GM23338 (cell line): ENCODE results near the gene ITGA7. TPM values are rescaled to one million over a fixed set of nuclear protein-coding genes. Genes with fewer than 3 reads are reported as not detected.

Experiments
- ATAC-seq: fragments of 200-7000 bp; cut with Tn5 transposase; 3 replicates; pipeline ENCODE4 v1.9.1; 2020
- DNase-seq: peaks from one replicate; pipeline ENCODE4 v3.0.0-alpha.2; 2015; ENCODE audit warnings: low spot score
- H2AFZ ChIP-seq: fragments of 200-600 bp; sonication (generic); 2 replicates; pipeline ENCODE4 v1.8.0; 2016; ENCODE audit warnings: antibody characterized with exemption, mild to moderate bottlenecking, moderate library complexity
- H3F3A ChIP-seq: fragments of 200-600 bp; sonication (generic); replicated peaks from 2 replicates; pipeline ENCODE4 v1.8.0; 2017; ENCODE audit warnings: antibody characterized with exemption, mixed run types, low read depth
- H3K27ac ChIP-seq: fragments of 200-600 bp; sonication (generic); 2 replicates; pipeline ENCODE4 v1.6.1; 2016; ENCODE audit warnings: low read depth
- H3K27me3 ChIP-seq: fragments of 200-600 bp; sonication (generic); 2 replicates; pipeline ENCODE4 v1.8.0; 2016; ENCODE audit warnings: mild to moderate bottlenecking, mixed run types, moderate library complexity; ENCODE audit not compliant: insufficient read depth
- H3K36me3 ChIP-seq: fragments of 200-600 bp; sonication (generic); 2 replicates; pipeline ENCODE4 v1.8.0; 2016; ENCODE audit warnings: mild to moderate bottlenecking; ENCODE audit not compliant: insufficient read depth
- H3K4me1 ChIP-seq: fragments of 200-600 bp; sonication (generic); 2 replicates; pipeline ENCODE4 v1.8.0; 2016; ENCODE audit warnings: mild to moderate bottlenecking, moderate library complexity; ENCODE audit not compliant: insufficient read depth
- H3K4me2 ChIP-seq: fragments of 200-600 bp; sonication (generic); 2 replicates; pipeline ENCODE4 v1.7.1; 2017; ENCODE audit warnings: mixed run types
- H3K4me3 ChIP-seq: fragments of 200-600 bp; sonication (generic); 2 replicates; pipeline ENCODE4 v1.6.1; 2016; ENCODE audit warnings: mixed run types
- H3K79me2 ChIP-seq: fragments of 200-600 bp; sonication (generic); replicated peaks from 2 replicates; pipeline ENCODE4 v1.8.0; 2017; ENCODE audit warnings: mild to moderate bottlenecking; ENCODE audit not compliant: insufficient read depth
- H3K9me2 ChIP-seq: fragments of 200-600 bp; sonication (generic); 2 replicates; pipeline ENCODE4 v1.8.0; 2017; ENCODE audit not compliant: insufficient read depth
- H4K20me1 ChIP-seq: fragments of 200-600 bp; sonication (generic); replicated peaks from 2 replicates; pipeline ENCODE4 v1.8.0; 2017; ENCODE audit warnings: mild to moderate bottlenecking; ENCODE audit not compliant: insufficient read depth
- H3K27ac Mint-ChIP-seq: 2 replicates; pipeline ENCODE4 v1.8.0; 2020; ENCODE audit warnings: inconsistent platforms, mild to moderate bottlenecking, moderate library complexity, mixed read lengths
- H3K27me3 Mint-ChIP-seq: 3 replicates; pipeline ENCODE4 v1.8.0; 2022; ENCODE audit warnings: low read depth, mild to moderate bottlenecking, moderate library complexity, mixed read lengths, inconsistent platforms; ENCODE audit not compliant: insufficient read depth, poor library complexity
- H3K36me3 Mint-ChIP-seq: 3 replicates; pipeline ENCODE4 v1.8.0; 2021; ENCODE audit warnings: low read depth, mild to moderate bottlenecking, inconsistent platforms, moderate library complexity, mixed read lengths
- H3K4me1 Mint-ChIP-seq: 3 replicates; pipeline ENCODE4 v1.8.0; 2020; ENCODE audit warnings: mild to moderate bottlenecking, inconsistent platforms, mixed read lengths
- H3K4me3 Mint-ChIP-seq: 3 replicates; pipeline ENCODE4 v1.8.0; 2021; ENCODE audit warnings: moderate library complexity, mild to moderate bottlenecking, inconsistent platforms, mixed read lengths
- H3K9me3 Mint-ChIP-seq: 3 replicates; pipeline ENCODE4 v1.8.0; 2020; ENCODE audit warnings: moderate library complexity, mild to moderate bottlenecking, inconsistent platforms, mixed read lengths
- EZH2 ChIP-seq: fragments of 200-600 bp; sonication (generic); IDR thresholded peaks from one replicate; pipeline ENCODE4 v1.8.0; 2017; ENCODE audit warnings: antibody characterized with exemption, mild to moderate bottlenecking, low read depth; ENCODE audit not compliant: unreplicated experiment
- POLR2AphosphoS5 ChIP-seq: IDR thresholded peaks from 2 replicates; pipeline ENCODE4 v1.6.1; 2016; ENCODE audit warnings: antibody characterized with exemption, low read depth
- ZNF331 ChIP-seq: fragments of 250-450 bp; sonication (Bioruptor Pico); IDR thresholded peaks from 2 replicates; pipeline ENCODE4 v1.5.0; 2020; ENCODE audit warnings: low read depth, mild to moderate bottlenecking, moderate library complexity
- polyA plus RNA-seq: library from polyadenylated mRNA; unstranded; fragments of >200 nt; fragmentation: Nextera tagmentation; extraction: Ambion mirVana; gene quantifications from 2 replicates; pipeline ENCODE4 v1.2.1, GENCODE V29; 2016
- total RNA-seq: library from RNA; depleted of rRNA; stranded (reverse); fragments of >200 nt; shearing (Covaris generic); gene quantifications from 2 replicates; pipeline ENCODE4 v1.2.3, GENCODE V29; 2014
- TF ChIP-seq, protein P1 (sequence below): IDR thresholded peaks from one replicate; pipeline ENCODE4 v1.6.1; 2018; ENCODE audit warnings: antibody characterized with exemption; ENCODE audit not compliant: unreplicated experiment
- TF ChIP-seq, protein P2 (sequence below), 2 experiments: fragments of 200-600 bp in 1 of 2; sonication (generic) in 1 of 2; conservative IDR thresholded peaks; 2 replicates each; pipeline versions ENCODE4 v1.5.1 to v1.6.1; 2016 to 2017; ENCODE audit warnings: antibody characterized with exemption in 2 of 2, low read depth in 2 of 2, mild to moderate bottlenecking in 2 of 2, moderate library complexity in 1 of 2

The ITGA7 gene
- total and polyA plus RNA-seq, 2 experiments from 2014 or later, result 20.0 to 49.1 TPM

DNA sequence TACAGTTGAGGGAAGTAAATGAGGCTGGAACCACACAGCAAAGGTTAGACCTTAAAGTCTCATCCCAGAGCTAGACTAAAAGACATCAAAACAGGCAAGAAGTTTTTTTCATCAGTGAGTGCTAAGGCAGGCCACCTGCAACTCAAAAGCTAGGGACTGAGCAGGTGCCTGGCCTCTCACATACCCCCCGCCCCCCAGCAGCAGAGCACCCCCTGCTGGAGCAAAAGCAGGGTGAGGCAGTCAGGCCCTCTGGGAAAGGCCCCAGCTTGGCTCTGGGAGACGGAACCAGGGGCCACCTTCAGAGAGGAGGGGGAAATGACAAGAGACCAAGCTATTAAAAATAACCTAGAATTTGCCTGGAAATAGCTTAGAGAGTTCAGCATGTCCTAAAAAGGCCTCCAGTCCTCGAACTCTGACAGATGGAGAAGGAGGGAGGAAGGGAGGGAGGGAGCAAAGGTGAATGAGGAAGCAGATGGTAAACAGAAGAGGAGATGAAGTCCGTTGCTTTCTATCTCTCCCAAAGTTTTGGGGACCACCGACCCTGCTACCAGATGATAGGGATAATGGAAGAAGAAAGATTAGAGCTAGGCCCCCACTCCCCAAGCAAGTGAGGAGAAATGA is 1.8 kb downstream of the ITGA7 start:
- peak; percentile 87 for DNase-seq
- peaks cover 20% of the 10 kb centered on the region for H3K27me3 Mint-ChIP-seq

GRCh38 chr12:55704824-55705718 is 2.6 kb downstream of the ITGA7 start:
- Histone ChIP-seq H2AFZ (no peak overlapping the region), H3K36me3 (no peaks in the 10 kb centered on the region), H3F3A (peaks cover 7% of the 10 kb centered on the region; the same call in 1 of the 2 replicates), H3K27me3 (peaks cover 7% of the 10 kb centered on the region; the same call in 1 of the 2 replicates), H3K4me1 (peaks cover 26% of the 10 kb centered on the region), H3K4me2 (peak overlapping the region; percentile 41), H3K79me2 (peaks cover 28% of the 10 kb centered on the region), H3K4me3 (no peak overlapping the region), H3K9me2 (no peaks in the 10 kb centered on the region), H3K27ac (no peak overlapping the region), H4K20me1 (peaks cover 3% of the 10 kb centered on the region; the same call in 1 of the 2 replicates)
- Mint-ChIP-seq H3K9me3 (no peaks in the 10 kb centered on the region), H3K27me3 (peaks cover 20% of the 10 kb centered on the region), H3K27ac (no peak overlapping the region), H3K4me3 (peak overlapping the region; percentile 10; the same call in 1 of the 3 replicates), H3K36me3 (peaks cover 4% of the 10 kb centered on the region; the same call in 1 of the 3 replicates), H3K4me1 (peaks cover 38% of the 10 kb centered on the region)
- TF ChIP-seq EZH2 (no peak), POLR2AphosphoS5 (no peak), ZNF331 (CRISPR knock-in tag) (no peak)
- TF ChIP-seq, protein P1, sequence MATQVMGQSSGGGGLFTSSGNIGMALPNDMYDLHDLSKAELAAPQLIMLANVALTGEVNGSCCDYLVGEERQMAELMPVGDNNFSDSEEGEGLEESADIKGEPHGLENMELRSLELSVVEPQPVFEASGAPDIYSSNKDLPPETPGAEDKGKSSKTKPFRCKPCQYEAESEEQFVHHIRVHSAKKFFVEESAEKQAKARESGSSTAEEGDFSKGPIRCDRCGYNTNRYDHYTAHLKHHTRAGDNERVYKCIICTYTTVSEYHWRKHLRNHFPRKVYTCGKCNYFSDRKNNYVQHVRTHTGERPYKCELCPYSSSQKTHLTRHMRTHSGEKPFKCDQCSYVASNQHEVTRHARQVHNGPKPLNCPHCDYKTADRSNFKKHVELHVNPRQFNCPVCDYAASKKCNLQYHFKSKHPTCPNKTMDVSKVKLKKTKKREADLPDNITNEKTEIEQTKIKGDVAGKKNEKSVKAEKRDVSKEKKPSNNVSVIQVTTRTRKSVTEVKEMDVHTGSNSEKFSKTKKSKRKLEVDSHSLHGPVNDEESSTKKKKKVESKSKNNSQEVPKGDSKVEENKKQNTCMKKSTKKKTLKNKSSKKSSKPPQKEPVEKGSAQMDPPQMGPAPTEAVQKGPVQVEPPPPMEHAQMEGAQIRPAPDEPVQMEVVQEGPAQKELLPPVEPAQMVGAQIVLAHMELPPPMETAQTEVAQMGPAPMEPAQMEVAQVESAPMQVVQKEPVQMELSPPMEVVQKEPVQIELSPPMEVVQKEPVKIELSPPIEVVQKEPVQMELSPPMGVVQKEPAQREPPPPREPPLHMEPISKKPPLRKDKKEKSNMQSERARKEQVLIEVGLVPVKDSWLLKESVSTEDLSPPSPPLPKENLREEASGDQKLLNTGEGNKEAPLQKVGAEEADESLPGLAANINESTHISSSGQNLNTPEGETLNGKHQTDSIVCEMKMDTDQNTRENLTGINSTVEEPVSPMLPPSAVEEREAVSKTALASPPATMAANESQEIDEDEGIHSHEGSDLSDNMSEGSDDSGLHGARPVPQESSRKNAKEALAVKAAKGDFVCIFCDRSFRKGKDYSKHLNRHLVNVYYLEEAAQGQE, result no peak
- DNase-seq, result no peak
- no peak for ATAC-seq

More for the DNA sequence above, 1.8 kb downstream of the ITGA7 start:
- Mint-ChIP-seq H3K27ac (no peak overlapping the region), H3K4me1 (peaks cover 38% of the 10 kb centered on the region), H3K4me3 (peak overlapping the region; percentile 88), H3K9me3 (no peaks in the 10 kb centered on the region), H3K36me3 (peaks cover 4% of the 10 kb centered on the region; the same call in 1 of the 3 replicates)
- H3K4me3 ChIP-seq, result peak overlapping the region; percentile 97
- H4K20me1 ChIP-seq, result peaks cover 3% of the 10 kb centered on the region; the same call in 1 of the 2 replicates
- peaks cover 28% of the 10 kb centered on the region for H3K79me2 ChIP-seq
- H3K4me2 ChIP-seq, result peak overlapping the region; percentile 98
- peaks cover 26% of the 10 kb centered on the region for H3K4me1 ChIP-seq
- H3K27ac ChIP-seq, result no peak overlapping the region
- ATAC-seq, result peak; percentile 56
- H3K36me3 ChIP-seq, result no peaks in the 10 kb centered on the region
- no peak overlapping the region for H2AFZ ChIP-seq
- H3K27me3 ChIP-seq, result peaks cover 7% of the 10 kb centered on the region; the same call in 1 of the 2 replicates
- TF ChIP-seq POLR2AphosphoS5, result no peak
- TF ChIP-seq, protein P2, sequence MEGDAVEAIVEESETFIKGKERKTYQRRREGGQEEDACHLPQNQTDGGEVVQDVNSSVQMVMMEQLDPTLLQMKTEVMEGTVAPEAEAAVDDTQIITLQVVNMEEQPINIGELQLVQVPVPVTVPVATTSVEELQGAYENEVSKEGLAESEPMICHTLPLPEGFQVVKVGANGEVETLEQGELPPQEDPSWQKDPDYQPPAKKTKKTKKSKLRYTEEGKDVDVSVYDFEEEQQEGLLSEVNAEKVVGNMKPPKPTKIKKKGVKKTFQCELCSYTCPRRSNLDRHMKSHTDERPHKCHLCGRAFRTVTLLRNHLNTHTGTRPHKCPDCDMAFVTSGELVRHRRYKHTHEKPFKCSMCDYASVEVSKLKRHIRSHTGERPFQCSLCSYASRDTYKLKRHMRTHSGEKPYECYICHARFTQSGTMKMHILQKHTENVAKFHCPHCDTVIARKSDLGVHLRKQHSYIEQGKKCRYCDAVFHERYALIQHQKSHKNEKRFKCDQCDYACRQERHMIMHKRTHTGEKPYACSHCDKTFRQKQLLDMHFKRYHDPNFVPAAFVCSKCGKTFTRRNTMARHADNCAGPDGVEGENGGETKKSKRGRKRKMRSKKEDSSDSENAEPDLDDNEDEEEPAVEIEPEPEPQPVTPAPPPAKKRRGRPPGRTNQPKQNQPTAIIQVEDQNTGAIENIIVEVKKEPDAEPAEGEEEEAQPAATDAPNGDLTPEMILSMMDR (conservative IDR thresholded peaks at IDR 0.05; ENCODE audit: low read depth in 2 of 2), result peak; percentile 82 to 93
- no peaks in the 10 kb centered on the region for H3K9me2 ChIP-seq
- H3F3A ChIP-seq, result peaks cover 7% of the 10 kb centered on the region; the same call in 1 of the 2 replicates
